Osteoblast (primary cell): Measurements from ENCODE around the gene RBM20. TPM values are rescaled to one million over a fixed set of nuclear protein-coding genes. Genes with fewer than 3 reads are reported as not detected.

Source experiments
- DNase-seq: peaks from one replicate; pipeline ENCODE4 v3.0.0; 2011; ENCODE audit warnings: low spot score, mixed read lengths; ENCODE audit not compliant: insufficient read length; ENCODE audit errors: missing footprints
- H2AFZ ChIP-seq: 2 replicates; pipeline ENCODE4 v1.6.0; 2011; ENCODE audit warnings: mild to moderate bottlenecking, low read length
- H3K27ac ChIP-seq: 2 replicates; pipeline ENCODE4 v1.5.1; 2011; ENCODE audit warnings: mild to moderate bottlenecking, low read depth, low read length, moderate library complexity
- H3K27me3 ChIP-seq: 2 replicates; pipeline ENCODE4 v1.6.0; 2012; ENCODE audit warnings: mild to moderate bottlenecking, control low read depth, inconsistent platforms, low read length, moderate library complexity; ENCODE audit not compliant: insufficient read depth
- H3K36me3 ChIP-seq: 2 replicates; pipeline ENCODE4 v1.5.1; 2011; ENCODE audit warnings: mild to moderate bottlenecking, low read length, control low read depth, moderate library complexity; ENCODE audit not compliant: insufficient read depth
- H3K4me1 ChIP-seq: 2 replicates; pipeline ENCODE4 v1.5.1; 2011; ENCODE audit warnings: mild to moderate bottlenecking, low read length, control low read depth, moderate library complexity; ENCODE audit not compliant: insufficient read depth
- H3K4me2 ChIP-seq: 2 replicates; pipeline ENCODE4 v1.6.0; 2011; ENCODE audit warnings: mild to moderate bottlenecking, low read length; ENCODE audit not compliant: insufficient read depth
- H3K4me3 ChIP-seq: fragments of 200-600 bp; sonication (generic); 3 replicates; pipeline ENCODE4 v1.5.1; 2012; ENCODE audit warnings: mild to moderate bottlenecking, low read length, inconsistent platforms; ENCODE audit not compliant: insufficient read depth
- H3K79me2 ChIP-seq: 2 replicates; pipeline ENCODE4 v1.6.0; 2012; ENCODE audit warnings: mild to moderate bottlenecking, low read length, control low read depth, inconsistent platforms; ENCODE audit not compliant: insufficient read depth
- H3K9me3 ChIP-seq: 2 replicates; pipeline ENCODE4 v1.5.1; 2011; ENCODE audit warnings: low read depth, low read length, control low read depth
- H4K20me1 ChIP-seq: 2 replicates; pipeline ENCODE4 v1.6.0; 2012; ENCODE audit warnings: mild to moderate bottlenecking, low read length, control low read depth; ENCODE audit not compliant: insufficient read depth
- CTCF ChIP-seq: IDR thresholded peaks from 2 replicates; pipeline ENCODE4 v1.5.1; 2011; ENCODE audit warnings: mild to moderate bottlenecking, low read depth, low read length, moderate library complexity; ENCODE audit errors: extremely low read depth
- total RNA-seq: library from RNA; depleted of rRNA; stranded (reverse); fragments of >200 nt; gene quantifications from 2 replicates; pipeline ENCODE4 v1.2.3, GENCODE V29; 2012

The RBM20 gene
- total RNA-seq, 1 donor, result not detected

- Histone ChIP-seq H3K4me1 (no peaks in the 10 kb centered on the region), H3K79me2 (no peaks in the 10 kb centered on the region), H3K27me3 (peaks cover 5% of the 10 kb centered on the region), H3K4me2 (no peak overlapping the region), H3K27ac (no peak overlapping the region), H4K20me1 (no peaks in the 10 kb centered on the region), H3K4me3 (no peak overlapping the region), H3K36me3 (no peaks in the 10 kb centered on the region), H2AFZ (no peak overlapping the region), H3K9me3 (no peaks in the 10 kb centered on the region)
- no peak for DNase-seq
- TF ChIP-seq CTCF, result no peak
Measured at GRCh38 chr10:110748970-110749369, 104.8 kb downstream of the RBM20 start.

GRCh38 chr10:110750931-110751330 is 106.8 kb downstream of the RBM20 start:
- Histone ChIP-seq H3K36me3 (no peaks in the 10 kb centered on the region), H3K4me1 (no peaks in the 10 kb centered on the region), H3K27me3 (no peaks in the 10 kb centered on the region), H3K79me2 (no peaks in the 10 kb centered on the region), H4K20me1 (no peaks in the 10 kb centered on the region), H3K27ac (no peak overlapping the region), H2AFZ (no peak overlapping the region), H3K4me3 (no peak overlapping the region), H3K9me3 (no peaks in the 10 kb centered on the region), H3K4me2 (no peak overlapping the region)
- no peak for TF ChIP-seq CTCF
- no peak for DNase-seq

GRCh38 chr10:110751850-110752249 is 107.7 kb downstream of the RBM20 start:
- no peaks in the 10 kb centered on the region for H3K9me3 ChIP-seq
- no peaks in the 10 kb centered on the region for H3K36me3 ChIP-seq
- no peak overlapping the region for H3K4me2 ChIP-seq
- H3K4me3 ChIP-seq, result no peak overlapping the region
- no peak overlapping the region for H3K27ac ChIP-seq
- no peak for TF ChIP-seq CTCF
- no peaks in the 10 kb centered on the region for H3K79me2 ChIP-seq
- no peak for DNase-seq
- no peaks in the 10 kb centered on the region for H4K20me1 ChIP-seq
- no peaks in the 10 kb centered on the region for H3K4me1 ChIP-seq
- H2AFZ ChIP-seq, result no peak overlapping the region
- H3K27me3 ChIP-seq, result peaks cover under 1% of the 10 kb centered on the region

GRCh38 chr10:110753462-110753861 is 109.3 kb downstream of the RBM20 start:
- TF ChIP-seq CTCF, result no peak
- H3K27me3 ChIP-seq, result peaks cover 3% of the 10 kb centered on the region

More at GRCh38 chr10:110753462-110753861, 109.3 kb downstream of the RBM20 start:
- Histone ChIP-seq H3K27ac (no peak overlapping the region), H3K79me2 (no peaks in the 10 kb centered on the region), H4K20me1 (no peaks in the 10 kb centered on the region), H3K4me1 (no peaks in the 10 kb centered on the region), H2AFZ (no peak overlapping the region), H3K9me3 (no peaks in the 10 kb centered on the region), H3K4me3 (no peak overlapping the region), H3K36me3 (no peaks in the 10 kb centered on the region), H3K4me2 (no peak overlapping the region)
- DNase-seq, result no peak
